GM18909 (cell line): Measurements from ENCODE around the gene LRRC75A.
A peak's percentile ranks its signal among the peaks of the same experiment; 100 is the strongest.
"Not testable (repeated sequence)": the region's sequence is repeated elsewhere in the genome, so short reads cannot be mapped to it uniquely, and the experiment has no call there.

ENCODE experiments used
- ATAC-seq: cut with Tn5 transposase; IDR thresholded peaks from one replicate; pipeline ENCODE4 v1.9.1; 2021; ENCODE audit warnings: mild to moderate bottlenecking; ENCODE audit not compliant: unreplicated experiment, poor library complexity

Gene LRRC75A, protein sequence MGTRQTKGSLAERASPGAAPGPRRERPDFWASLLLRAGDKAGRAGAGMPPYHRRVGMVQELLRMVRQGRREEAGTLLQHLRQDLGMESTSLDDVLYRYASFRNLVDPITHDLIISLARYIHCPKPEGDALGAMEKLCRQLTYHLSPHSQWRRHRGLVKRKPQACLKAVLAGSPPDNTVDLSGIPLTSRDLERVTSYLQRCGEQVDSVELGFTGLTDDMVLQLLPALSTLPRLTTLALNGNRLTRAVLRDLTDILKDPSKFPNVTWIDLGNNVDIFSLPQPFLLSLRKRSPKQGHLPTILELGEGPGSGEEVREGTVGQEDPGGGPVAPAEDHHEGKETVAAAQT

DNA sequence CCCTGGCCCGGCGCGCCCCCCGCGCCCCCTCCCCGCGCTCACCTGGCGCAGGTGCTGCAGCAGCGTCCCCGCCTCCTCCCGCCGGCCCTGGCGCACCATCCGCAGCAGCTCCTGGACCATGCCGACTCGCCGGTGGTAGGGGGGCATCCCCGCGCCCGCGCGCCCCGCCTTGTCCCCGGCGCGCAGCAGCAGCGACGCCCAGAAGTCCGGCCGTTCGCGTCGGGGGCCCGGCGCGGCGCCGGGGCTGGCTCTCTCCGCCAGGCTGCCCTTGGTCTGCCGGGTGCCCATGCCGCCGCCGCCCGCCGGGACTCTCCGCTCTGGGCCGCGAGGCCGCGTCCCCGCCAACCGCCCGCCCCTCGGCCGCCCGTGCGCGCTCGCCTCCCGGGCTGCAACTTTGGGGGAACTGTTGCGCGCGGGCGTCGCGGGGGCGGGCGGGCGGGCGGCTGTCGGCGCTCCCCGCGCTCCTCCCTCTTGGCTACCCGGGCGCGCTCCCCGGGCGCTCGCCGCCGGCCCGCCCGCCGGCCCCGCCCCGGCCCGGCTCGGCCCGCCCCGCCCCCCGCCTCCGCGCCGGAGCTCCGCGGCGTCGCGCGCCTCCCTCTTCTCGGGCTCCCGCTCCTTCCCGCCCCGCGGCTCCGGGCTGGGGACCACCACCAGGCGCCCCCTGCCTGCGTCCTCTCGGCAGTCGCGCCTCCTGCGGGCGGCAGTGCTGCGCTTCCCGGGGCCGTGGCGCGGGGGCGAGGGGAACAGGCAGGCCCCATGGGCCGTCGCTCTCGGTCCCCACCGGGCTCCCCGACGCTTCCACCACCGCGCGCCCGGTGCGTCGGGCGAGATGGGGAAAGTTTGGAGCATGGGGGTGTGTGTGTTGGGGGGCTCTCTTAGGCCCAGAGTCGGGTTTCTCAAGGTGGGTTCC lies at the start of gene LRRC75A:
Gene LRRC75A, minus strand, starts transcription at position 491 of the 910 bp plus-strand sequence. Its CDS starts 203 bp downstream, at position 288.
- ATAC-seq = no peak

DNA sequence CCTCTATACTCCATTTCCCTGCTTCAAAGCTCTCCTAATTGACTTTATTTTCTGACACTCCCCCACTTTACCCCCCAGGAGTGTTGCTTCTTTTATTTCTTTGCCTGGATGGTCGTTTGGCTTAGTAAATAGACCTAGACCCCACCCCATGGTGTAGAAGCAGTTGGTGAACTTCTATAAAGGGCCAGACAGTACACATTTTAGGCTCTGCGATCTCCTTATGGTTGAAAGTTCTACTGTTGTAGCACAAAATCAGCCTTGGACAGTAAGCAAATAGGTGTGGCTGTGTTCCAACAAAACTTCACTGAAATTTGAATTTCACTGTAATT lies 45.1 kb upstream of the LRRC75A start:
- ATAC-seq = no peak

DNA sequence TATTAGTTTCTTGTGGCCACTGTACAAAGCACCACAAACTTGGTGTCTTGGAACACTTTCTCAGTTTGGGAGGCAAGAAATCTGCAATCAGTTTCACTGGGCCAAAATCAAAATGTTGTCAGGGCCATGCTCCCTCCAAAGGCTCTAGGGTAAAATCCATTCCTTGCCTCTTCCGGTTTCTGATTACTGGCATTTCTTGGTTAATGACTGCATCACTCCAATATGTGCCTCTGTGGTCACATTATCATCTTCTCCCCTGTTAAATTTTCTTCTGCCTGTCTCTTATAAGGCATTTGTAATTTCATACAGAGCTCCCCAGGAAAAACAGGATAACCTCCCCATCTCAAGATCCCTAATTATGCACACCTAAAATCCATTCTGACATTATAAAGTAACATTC lies 42.2 kb upstream of the LRRC75A start:
- no peak for ATAC-seq

DNA sequence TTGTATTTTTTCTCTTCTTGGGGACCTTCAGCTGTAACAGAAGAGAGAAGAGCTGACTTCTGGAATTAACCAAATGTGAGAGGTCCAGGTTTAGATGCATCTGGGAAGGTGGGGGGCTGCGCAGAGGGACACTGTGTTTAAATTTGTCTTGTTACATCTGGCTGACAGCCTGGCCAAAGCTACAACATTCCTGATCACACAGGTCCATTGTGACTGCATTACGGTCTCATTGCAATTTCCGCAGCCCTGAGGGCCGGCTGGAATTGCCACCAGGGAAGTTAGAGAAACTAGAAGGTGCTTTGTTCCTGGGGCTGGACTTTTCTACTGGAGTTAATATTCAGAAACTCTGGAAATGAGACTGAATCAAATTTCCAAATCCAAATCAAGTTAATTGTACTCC lies 37.9 kb upstream of the LRRC75A start:
- ATAC-seq = no peak

DNA sequence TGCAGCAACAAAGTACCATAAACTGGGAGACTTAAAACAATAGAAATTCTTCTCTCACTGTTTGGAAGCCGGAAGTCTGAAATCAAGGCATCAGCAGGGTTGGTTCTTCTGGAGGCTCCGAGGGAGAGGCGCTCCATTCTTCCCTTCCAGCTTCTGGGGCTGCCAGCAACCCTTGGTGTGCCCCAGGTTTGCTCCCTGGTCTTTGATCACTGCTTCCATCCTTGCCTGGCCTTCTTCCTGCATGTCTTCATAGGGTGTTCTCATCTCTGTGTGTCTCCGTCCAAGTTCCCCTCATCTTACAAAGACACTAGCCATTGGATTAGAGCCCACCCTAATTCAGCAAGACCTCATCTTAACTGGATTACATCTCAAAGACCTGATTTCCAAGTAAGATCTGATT lies 35.3 kb upstream of the LRRC75A start:
- ATAC-seq = no peak

DNA sequence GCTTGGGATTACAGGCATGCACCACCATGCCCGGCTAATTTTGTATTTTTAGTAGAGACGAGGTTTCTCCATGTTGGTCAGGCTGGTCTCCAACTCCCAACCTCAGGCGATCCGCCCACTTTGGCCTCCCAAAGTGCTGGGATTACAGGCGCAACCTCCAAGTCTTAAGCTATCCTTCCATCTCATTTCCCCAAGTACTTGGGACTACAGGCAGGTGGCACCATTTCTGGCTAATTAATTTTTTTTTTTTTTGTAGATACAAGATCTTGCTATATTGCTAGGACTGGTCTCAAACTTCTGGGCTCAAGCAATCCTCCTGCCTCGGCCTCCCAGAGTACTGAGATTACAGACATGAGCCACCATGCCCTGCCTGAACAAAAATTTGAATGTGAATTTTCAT lies 33.6 kb upstream of the LRRC75A start:
- ATAC-seq = not testable (repeated sequence)

DNA sequence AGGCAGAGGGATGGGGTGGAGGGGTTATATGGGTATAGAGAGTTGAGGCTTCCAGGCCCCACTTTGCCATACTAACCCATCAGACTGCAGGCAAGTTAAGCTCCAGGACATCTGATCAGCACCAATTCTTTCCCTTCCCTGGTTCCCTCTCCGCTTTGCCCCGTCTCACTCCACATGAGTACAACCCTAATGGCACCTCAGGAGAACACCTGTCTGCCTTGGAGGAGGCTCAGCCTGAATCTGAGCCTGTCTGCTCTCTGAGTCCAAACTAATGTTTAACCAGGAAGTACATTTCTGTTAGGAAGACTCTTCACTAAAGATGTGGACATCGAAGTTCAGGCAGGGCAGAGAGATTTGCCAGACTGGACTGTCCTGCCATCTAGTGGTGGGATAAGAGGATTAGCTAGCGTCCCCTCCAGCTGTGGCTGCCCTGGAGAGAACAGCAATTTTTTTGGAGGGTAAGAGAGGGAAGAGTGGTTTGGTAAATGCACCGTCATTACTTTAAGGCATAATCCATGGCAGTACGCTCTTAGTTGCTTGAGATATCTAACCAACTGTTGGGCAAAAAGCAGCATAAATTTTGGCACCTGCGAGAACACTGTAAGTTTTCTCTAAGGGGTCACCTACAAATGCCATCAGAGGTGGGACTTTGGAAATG lies 29.2 kb upstream of the LRRC75A start:
- ATAC-seq = peak; percentile 82

DNA sequence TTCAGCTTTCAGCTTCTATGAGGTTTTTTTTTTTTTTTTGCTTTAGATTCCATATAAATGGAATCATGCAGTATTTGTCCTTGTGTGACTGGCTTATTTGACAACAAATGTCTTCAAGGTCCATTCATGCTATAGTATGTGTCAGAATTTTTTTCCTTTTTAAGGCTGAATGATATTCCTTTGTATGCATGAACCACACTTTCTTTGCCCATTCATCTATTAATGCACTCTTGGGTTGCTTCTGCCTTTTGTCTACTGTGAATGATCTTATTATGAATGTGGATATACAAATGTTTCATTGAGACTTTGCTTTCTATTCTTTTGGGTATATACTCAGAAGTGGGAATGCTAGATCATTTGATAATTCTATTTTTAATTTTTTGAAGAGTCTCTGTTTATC lies 27.0 kb upstream of the LRRC75A start:
- no peak for ATAC-seq

DNA sequence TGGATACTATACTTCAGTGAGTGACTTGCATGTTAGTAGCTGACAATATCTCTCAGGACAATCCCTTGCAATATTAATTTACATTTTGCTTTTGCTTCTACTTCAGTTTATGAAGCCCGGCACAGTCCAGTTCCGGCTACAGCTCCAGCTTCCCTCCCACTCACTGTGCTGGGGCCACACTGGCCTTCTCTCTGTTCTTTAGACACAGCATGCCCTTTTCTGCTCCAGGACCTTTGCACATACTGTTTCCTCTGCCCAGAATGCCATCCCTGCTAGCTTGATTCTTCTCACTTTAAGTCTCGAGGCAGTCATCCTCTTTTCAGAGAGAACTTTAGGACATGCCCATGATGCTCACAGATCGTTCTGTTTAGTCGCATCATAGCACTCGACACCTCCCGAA lies 25.5 kb upstream of the LRRC75A start:
- no peak for ATAC-seq

DNA sequence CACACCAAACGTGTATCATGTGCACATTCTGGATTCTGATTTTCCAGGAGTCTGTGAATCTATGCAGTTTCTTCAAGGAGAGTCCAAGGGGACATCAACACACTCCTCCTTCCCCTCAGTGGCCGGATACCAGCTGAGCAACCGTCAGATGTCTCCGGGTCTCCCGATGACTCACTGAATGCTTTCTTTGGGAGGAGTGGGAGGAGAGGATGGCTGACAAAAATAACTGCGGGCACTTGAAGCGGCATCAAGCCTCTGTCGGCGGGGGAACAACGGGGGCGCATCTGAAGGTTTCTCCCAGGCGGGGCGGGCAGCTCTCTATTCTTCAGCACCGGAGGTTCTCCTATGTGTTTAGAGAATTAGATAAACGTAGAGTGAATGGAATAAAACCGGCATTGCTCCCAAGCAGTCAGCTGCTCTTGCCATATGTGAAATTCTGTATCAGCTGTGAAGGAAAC lies 24.6 kb upstream of the LRRC75A start:
- no peak for ATAC-seq

DNA sequence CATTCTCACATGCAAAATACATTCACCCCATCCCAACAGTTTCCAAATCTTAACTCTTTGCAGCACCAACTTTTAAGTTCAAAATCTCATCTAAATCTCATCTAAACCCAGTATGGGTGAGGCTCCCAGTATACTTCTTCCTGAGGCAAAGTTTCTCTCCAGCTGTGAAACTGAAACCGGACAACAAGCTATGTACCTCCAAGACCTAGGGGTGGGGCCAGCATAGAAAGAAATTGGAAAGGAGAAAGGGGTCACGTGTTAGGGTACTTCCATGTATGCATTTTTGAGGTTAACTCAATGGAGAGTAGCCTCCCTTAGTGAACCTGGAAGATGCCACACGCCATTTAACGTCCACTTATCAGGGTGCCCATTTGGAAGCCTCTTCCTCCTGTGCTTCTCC lies 23.9 kb upstream of the LRRC75A start:
- ATAC-seq = no peak

DNA sequence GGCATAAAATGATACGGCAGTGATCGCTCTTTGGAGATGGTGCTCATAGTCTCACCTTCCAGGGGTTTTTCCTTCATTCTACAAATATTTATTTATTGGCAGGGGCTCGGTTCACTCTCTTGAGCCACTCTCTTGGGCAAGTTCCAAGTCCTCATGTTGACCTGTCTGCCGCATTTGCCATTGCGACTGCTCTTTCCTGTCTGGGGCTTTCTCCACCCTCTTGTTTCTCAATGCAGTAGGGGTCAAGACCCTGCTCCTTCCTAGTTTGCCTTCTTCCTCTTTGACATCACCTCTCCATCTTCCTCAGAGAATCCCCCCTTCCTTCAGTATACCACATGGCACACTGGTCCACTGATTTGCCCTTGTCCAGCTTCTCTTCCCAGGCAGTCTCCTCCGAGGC lies 21.9 kb upstream of the LRRC75A start:
- no peak for ATAC-seq

DNA sequence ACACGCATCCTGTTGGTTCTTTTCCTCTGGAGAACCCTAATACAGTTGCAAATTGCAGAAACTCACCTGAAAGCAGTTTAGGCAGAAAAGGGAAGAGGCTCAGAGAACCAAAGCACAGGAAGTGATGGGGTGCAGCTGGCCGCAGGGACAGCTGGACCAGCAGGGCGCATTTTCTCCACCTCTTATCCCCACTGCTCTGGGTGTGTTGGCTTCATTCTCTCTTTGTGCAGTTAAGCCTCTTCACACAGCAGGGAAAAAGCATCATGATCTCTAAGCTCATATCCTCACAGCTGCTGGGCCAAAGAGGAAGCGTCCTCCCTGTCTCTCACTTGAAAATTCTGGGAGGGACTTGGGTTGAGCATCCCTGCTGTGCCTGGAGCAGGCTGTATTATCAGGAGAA lies 20.0 kb upstream of the LRRC75A start:
- ATAC-seq = no peak

DNA sequence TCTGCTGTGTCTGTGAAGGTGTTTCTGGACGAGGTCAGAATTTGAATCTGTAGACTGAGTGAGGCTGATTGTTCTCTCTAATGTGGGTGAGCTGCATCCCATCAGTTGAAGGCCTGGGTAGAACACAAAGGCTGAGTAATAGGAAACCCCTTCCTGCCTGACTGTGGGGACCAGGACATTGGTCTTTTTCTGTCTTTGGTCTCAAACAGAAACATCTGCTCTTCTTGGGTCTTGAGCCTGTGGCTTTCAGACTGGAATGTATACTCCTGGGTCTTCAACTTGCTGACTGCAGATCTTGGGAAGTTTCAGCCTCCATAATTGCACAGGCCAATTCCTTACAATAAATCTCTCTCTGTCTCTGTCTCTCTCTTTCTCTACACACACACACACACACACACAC lies 19.6 kb upstream of the LRRC75A start:
- no peak for ATAC-seq

DNA sequence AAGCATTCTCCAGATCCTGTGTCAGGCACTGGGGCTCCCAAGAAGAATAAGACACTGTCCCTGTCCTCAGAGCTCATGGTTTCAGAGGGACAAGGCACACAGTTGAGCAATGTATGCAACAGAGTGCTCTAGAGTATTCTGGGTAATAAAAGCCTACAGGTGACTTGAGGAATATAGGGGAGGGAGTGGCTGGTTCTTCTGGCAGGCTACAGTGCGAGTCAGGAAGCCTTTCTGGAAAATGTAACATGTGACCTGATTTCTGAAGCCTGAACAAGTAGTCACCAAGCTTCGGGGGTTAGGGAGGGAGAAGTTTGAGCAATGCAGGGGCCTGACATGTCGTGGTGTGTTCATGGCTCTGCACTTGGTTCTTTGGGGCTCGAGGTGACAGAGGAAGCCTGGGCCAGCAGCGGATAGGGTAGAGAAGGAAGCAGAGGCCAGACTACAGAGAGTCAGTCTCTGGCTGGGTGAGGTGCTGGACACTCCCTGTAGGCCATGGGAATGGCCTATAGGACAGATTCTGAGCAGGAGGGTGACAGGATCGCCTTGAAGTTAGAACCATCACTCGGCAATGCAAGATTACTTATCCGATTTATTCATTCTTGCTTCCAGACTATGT lies 16.0 kb upstream of the LRRC75A start:
- ATAC-seq = no peak

DNA sequence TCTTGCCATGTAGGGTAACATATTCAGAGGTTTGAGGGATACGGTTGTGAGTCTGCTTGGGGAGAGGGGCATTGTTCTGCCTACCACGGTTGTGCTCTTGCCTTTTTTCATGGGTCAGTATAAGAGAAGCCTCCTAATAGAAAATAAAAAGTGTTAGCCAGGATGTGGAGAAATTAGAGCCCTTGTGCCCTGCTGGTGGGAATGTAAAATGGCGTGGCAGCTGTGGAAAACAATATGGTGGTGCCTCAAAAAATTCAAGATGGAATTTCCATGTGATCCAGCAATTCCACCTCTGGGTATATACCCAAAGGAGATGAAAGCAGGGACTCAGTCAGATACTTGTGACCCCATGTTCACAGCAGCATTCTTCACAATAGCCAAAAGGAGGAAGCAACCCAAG lies 14.2 kb upstream of the LRRC75A start:
- no peak for ATAC-seq

DNA sequence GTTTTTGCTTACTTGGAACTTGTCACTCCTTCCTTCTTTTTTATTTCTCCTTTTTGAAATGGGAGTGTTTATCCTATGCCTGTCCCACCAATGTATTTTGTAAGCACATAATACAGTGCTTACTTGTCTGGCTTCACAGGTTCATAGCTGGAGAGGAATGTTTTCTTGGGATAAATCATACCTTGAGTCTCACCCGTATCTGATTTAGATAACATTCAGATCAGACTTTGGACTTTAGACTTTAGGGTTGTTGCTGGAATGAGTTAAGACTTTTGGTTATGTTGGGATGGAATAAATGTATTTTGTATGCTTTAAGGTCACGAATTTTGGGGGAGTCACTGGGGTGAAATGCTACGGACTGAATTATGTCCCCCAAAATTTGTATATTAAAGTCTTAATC lies 13.0 kb upstream of the LRRC75A start:
- no peak for ATAC-seq

DNA sequence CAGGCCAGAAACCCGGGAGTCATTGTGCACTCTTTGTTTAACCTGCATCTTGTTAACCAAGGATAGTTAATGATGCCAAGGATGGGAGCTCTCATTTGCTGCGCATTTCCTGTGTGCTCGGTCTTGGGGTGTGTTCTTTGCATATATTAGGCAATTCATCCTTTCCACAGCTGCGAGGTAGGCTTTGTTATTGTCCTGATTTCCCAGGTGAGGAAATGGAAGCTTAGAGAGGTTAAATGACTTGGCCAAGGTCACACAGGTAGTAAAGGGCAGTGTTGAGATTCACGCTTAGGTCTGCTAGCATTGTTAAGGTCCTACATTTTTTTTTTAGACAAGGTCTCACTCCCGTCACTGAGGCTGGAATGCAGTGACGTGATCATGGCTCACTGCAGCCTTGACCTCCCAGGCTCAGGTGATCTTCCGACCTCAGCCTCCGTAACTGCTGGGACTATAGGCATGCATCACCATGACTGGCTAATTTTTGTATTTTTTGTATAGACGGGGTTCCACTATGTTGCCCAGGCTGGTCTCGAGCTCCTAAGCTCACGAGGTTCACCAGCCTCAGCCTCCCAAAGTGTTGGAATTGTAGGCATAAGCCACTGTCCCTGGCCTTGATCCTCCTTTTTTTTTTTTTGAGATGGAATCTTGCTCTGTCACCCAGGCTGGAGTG lies 5.0 kb upstream of the LRRC75A start:
- no peak for ATAC-seq

DNA sequence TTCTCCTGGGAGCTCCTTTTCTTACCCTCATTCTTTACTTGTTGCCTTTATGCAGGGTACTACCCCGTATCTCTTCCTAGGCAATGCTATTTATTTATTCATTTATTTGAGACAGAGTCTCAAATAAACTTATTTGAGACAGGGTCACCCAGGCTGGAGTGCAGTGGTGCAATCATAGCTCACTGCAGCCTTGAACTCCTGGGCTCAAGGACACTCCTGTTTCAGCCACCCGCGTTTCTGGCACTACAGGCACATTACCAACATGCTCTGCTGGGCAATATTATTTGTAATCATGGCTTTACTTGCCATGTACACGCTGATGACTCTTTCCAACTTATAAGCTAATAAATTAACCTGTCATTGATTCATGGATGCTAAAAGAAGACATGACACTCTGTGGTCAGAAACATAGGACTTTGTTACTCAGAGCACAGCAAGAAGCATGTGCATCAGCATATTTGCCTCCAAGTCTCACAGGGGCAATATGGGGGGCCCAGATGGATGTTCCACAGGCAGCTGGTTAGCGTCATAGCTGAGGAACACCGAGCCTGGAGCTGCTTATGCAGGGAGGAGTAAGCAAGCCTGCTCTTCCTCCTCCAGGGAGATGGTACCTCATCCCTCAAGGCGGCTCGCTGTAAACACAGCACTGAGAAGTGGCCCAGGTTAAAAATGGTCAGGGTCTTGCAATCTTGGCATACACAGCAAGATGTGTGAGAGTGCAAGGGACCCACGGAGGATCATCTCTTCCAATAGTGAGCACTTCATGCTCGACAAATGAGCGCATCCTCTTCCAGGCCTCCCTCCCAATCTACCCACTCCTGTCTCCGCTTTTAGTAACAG lies 4.2 kb upstream of the LRRC75A start:
- ATAC-seq = no peak
